GM12801 (cell line): ENCODE data around the gene RANBP3L.

Source experiments
- CTCF ChIP-seq: IDR thresholded peaks from one replicate; pipeline ENCODE4 v1.5.1; 2011; ENCODE audit warnings: control low read depth; ENCODE audit not compliant: insufficient read length; ENCODE audit errors: extremely low read depth

The RANBP3L gene

DNA sequence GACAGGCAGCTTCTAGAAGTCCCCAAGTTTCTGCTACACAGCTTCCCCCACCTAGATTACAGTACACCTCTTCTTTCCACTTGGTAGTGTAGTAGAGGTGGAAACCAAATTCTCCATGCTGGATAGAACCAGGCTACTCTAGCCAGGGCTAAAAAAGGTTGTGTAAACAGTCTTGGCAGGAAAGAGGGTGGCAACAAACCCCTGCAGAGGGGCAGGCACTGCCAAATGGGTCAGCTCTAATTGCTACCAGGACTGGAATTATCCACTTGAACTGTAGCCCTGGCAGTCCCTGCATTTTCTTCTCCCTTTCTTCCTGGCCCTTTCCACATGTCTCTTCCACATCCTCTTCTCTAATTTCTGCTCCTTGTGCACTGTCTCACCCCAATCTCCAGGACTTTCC, 24.8 kb downstream of the RANBP3L start:
- TF ChIP-seq CTCF, result no peak

GRCh38 chr5:36273809-36274526, 27.7 kb downstream of the RANBP3L start:
- no peak for TF ChIP-seq CTCF

DNA sequence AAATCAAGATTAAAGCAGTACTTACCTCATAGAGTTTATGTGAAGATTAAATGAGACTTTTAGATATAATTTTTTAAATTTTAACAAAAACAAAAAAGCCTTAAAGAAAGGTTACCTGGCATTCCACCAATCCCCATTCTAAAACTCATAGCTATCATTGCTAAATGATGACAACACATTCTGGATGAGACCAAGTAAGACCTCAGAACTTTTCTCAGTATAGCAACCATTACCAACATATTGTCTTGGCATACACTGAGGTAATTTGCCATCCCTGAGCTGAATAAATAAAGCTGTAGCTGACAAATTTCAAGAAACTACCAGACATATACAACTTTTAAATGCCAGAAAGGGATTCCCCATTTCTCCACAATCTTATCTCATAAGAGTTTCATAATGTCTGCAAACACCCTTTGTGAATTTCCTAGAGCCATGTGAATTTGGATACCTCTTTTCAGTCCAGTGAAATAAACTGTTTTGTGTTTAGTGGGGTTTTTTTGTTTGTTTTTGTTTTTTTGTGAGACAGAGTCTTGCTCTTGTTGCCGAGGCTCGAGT, 29.5 kb downstream of the RANBP3L start:
- TF ChIP-seq CTCF, result no peak

DNA sequence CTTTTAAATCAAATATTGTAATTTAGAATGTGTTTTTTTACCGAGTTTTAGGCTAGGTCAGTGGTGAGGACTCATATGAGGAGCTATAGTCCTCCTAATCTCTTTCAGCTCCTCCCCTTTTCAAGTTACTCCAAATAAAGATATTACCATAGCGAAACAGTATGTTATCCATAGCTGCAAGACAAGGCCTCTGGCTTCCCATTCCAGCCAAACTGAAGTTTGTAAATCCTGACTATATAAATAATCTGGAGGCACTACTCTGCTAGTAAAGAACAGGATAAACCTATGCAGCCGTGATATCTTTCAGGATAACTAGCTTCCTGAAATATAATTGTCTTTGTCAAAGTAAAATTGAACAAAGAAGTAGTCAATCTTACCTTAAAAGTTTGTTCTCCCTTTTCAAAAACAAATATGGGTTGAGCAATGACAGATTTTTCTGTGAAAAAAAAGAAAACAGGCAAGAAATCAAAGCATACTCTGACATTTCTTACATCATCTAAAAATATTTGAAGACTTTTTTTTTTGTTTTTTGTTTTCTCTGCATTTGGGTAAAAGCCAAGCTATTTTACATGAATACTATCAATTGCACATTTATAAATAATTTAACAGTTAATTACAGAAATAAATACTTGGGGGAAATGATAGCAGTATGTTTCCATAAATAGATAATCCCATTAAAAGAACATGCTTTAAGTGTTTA, 30.7 kb downstream of the RANBP3L start:
- no peak for TF ChIP-seq CTCF

DNA sequence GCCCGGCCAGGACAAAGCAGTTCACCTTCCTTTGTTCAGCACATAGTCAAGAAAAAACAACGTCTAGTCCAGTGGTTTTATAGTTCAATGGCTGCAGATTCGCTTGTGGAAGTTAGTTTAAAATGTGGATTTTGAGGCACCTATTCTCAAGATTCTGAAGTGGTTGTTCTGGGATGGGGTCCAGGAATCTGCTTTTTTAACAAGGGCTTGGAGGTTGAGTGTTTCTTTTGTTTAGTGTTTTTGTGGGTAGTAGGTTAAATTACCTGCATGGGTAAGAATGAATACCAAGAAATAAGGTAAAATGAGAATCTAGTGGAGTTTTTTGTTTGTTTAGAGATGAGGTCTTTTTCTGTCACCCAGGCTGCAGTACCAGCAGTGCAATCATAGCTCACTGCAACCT, 31.5 kb downstream of the RANBP3L start:
- TF ChIP-seq CTCF, result no peak

- TF ChIP-seq CTCF, result no peak
Observed at GRCh38 chr5:36269478-36269877, 32.2 kb downstream of the RANBP3L start.

- TF ChIP-seq CTCF, result no peak
Observed at GRCh38 chr5:36267905-36268304, 33.8 kb downstream of the RANBP3L start.
